Choroid plexus epithelial cell (primary cell): ENCODE results near the gene HIPK2.

Experiments
- DNase-seq: peaks from one replicate; pipeline ENCODE4 v3.0.0-alpha.2; 2010; ENCODE audit warnings: low read depth
- H3K4me3 ChIP-seq: 2 replicates; pipeline ENCODE4 v1.5.1; 2011; ENCODE audit warnings: low read depth, mild to moderate bottlenecking, control low read depth, low read length, moderate library complexity
- TF ChIP-seq, protein P1 (sequence below): conservative IDR thresholded peaks from 2 replicates; pipeline ENCODE4 v1.5.1; 2011; ENCODE audit warnings: low read depth, mild to moderate bottlenecking, control low read depth, inconsistent platforms, low read length, moderate library complexity

HIPK2 gene

DNA sequence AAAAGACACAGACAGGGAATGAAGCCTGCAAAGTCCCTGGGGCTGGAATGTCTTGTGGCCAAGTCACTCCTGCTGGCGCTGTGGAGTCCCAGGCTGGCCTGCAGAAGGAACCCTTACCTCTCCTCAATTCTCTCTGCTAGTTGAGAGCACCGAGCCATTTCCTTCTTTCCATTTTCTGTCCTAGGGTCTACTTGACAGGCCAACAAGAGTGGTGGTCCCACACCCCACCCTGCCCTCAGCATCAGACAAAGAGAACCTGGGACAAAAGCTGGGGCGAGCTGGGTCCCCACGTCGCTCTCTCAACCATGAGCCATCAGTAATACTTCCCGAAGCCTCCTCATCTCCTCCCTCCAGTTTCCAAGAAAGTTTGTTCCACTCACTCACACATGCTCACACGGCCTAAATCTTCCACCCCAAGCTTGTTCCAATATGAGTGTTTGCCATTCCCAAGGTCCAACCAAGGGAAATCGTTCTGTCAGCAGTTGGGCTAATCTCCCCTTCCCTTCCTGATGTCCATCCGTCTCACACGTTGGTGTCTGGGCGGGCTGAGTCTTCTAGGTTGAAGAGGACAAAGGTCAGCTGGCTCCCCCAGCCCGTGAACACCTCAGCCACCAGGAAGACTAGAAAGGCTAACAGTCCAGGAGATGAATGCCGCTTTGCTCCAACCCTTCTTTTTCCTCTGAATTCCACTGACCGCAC is 210.0 kb downstream of the HIPK2 start:
- TF ChIP-seq, protein P1, sequence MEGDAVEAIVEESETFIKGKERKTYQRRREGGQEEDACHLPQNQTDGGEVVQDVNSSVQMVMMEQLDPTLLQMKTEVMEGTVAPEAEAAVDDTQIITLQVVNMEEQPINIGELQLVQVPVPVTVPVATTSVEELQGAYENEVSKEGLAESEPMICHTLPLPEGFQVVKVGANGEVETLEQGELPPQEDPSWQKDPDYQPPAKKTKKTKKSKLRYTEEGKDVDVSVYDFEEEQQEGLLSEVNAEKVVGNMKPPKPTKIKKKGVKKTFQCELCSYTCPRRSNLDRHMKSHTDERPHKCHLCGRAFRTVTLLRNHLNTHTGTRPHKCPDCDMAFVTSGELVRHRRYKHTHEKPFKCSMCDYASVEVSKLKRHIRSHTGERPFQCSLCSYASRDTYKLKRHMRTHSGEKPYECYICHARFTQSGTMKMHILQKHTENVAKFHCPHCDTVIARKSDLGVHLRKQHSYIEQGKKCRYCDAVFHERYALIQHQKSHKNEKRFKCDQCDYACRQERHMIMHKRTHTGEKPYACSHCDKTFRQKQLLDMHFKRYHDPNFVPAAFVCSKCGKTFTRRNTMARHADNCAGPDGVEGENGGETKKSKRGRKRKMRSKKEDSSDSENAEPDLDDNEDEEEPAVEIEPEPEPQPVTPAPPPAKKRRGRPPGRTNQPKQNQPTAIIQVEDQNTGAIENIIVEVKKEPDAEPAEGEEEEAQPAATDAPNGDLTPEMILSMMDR = no peak
- no peak overlapping the region for H3K4me3 ChIP-seq
- DNase-seq = no peak

DNA sequence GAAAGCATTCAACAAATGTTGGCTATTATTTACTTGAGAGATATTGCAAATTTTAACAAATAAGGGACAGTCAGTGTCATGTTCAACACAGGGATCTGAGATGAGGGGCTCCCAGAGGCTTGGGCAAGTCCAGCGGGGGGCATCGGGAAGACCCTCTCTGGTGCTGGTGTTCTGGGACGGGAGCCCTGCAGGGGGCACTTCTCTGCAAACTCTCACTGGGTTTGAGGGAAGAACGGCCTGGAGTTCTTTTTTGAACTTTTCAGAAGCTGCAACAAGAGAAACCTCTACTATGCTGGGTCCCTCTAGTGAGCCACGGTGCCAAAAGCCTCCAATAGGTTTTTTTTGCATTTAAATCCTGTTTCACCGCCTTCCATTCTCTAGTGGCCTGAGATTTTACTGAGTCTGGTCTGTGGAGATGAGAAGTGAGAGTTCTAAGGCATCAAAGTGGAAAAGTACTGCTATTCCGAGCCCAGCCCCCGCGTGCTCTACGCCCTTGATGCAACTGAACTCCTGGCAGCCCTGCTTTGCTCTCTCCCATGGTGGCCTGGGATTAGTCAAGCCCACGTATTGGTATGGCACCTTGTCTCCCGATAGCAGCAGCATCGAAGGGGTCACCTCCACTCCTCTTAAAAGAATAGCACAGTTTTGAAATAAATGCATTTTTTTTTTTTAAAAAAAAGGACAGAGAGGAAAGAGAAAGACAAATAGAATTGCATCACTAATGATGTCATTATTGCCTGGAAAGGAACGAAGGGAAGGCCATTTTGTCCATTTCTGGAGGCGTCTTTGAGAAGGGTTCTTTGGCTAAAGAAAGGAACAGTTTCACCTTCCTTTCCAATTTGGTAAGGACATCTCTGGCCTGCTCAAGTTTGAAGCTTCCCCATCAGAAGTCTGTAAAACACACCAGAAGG is 210.8 kb downstream of the HIPK2 start:
- DNase-seq = no peak
- TF ChIP-seq, protein P1 = no peak
- H3K4me3 ChIP-seq = no peak overlapping the region

DNA sequence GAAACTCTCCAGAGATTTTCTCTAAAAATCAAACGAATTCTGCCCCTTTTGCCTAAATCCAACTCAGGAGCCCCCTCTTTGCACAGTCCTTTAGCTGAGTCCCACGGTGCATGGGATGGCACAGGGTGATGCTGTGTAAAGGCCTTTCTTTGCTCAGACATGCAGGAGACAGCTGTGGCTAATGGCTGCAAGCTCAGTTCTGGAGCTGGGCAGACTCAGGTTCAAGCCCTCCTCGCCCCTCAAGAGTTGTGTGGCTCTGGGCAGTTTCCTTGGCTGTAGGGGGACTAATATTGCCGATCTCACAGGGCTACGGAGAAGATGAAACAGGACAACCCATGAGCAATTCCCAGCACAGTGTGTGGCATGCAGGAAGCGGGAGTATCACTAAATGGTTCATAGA is 211.7 kb downstream of the HIPK2 start:
- H3K4me3 ChIP-seq = no peak overlapping the region

DNA sequence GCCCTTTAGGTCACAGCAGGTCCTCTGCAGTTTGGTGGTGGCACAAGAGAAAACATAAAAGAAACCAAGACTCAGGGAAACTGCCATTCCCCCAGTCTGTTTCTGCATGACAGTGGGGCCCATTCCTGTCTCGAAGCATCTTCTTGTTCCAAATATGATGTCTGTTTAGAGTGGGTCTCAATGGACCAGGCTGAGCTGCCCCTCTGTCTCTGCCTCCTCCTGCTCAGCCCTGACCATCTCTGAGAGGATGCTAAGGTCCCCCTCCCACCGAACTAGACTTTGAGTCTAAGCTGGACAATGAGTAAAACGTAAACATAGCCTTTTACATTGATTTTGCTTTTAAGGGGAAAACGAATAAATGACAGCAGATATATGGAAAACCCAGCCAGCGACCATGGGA is 213.9 kb downstream of the HIPK2 start:
- DNase-seq = no peak
- no peak overlapping the region for H3K4me3 ChIP-seq
- TF ChIP-seq, protein P1 = no peak

More for the DNA sequence above, 211.7 kb downstream of the HIPK2 start:
- DNase-seq = no peak
- TF ChIP-seq, protein P1 = no peak

DNA sequence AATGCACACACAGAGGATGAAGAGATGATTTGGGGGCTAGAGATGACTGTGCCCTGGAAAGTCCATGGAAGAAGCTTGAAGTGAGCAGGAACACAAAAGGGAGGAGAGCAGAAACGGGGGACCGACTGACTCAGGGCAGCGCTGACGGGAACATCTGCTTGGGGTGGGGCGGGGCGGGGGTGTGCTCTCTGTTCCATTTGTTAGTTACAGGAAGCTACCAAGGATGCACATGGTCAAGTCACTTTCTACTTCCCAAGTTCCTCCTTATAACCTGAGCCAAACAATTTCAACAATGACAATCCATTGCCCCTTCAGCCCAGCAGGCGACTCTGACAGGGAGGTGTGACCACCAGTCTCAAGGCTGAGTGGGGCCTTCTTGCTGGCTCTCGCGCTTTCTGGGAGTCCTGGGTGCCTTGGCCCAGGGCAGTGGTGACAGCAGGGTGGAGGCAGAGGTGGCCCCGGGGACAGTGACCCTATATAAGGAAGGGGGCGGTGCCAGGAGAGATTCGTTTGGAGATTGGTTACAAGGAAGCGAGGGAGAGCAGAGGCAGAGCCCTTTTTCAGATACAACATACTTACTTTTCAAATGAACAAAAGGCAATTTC is 214.7 kb downstream of the HIPK2 start:
- no peak overlapping the region for H3K4me3 ChIP-seq
- TF ChIP-seq, protein P1 = no peak
- no peak for DNase-seq

DNA sequence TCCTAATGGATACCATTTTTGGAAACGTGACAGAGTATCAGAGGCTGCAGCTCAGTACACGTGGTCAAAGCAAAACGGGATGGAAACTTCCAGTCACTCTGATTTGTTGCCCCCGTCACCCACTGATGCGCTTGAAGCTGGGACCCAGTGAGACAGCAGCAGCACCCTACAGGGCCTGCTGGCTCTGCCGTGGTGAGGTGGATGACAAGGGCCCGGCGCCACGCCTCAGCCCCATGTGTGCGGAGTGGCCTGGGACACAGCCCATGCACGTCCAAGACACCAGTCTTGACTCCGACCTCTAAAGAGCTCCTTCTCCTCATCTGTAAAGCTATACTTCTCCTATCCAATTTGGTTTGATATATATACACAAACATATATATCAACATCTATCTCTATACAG is 215.3 kb downstream of the HIPK2 start:
- H3K4me3 ChIP-seq = no peak overlapping the region
- DNase-seq = no peak
- TF ChIP-seq, protein P1 = no peak
